ENCODE measurements around the gene ARHGAP10. TPM values are rescaled to one million over a fixed set of nuclear protein-coding genes. Genes with fewer than 3 reads are reported as not detected.

Gene ARHGAP10
- polyA plus RNA-seq, 1 experiment: 31.1 TPM

DNA sequence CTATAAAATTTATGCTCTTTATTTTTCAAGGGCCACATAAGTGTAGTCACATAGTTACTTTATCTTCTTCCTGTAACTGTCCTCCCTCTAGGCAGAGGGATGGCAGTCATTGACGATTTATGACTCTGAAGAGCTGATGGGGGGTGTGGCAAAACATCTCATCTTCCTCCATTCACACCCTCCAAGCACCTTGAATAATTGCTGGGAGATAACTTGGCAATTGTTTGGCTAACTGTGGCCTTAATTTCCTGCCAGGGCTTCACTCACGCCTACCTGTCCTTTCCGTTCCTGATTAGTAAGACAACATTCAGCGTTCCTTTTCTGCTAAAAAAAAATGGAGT is 329.2 kb downstream of the ARHGAP10 start:
- POLR2A ChIA-PET: no interaction called here
- DNase-seq (ENCODE audit: low read depth, low spot score): no peak

GRCh38 chr4:148061795-148062194 is 329.9 kb downstream of the ARHGAP10 start:
- no peak for TF ChIP-seq CTCF (IDR thresholded peaks at IDR 0.05; ENCODE audit: low read depth, low read length)
- Histone ChIP-seq H3K27me3 (ENCODE audit: control insufficient read depth, insufficient read depth, low read length) (no peaks in the 10 kb centered on the region), H3K27ac (ENCODE audit: low read depth, low read length) (no peak overlapping the region), H3K9me3 (ENCODE audit: control insufficient read depth, insufficient read depth, low read length) (no peaks in the 10 kb centered on the region), H3K4me3 (ENCODE audit: low read depth, low read length) (no peak overlapping the region)
- ChIA-PET POLR2A (no interaction called here), CTCF (no interaction called here)
- DNase-seq (ENCODE audit: low read depth, low spot score): no peak

More for the DNA sequence above, 329.2 kb downstream of the ARHGAP10 start:
- CTCF ChIA-PET: no interaction called here
- Histone ChIP-seq H3K27me3 (ENCODE audit: control insufficient read depth, insufficient read depth, low read length) (no peaks in the 10 kb centered on the region), H3K27ac (ENCODE audit: low read depth, low read length) (no peak overlapping the region), H3K4me3 (ENCODE audit: low read depth, low read length) (no peak overlapping the region), H3K9me3 (ENCODE audit: control insufficient read depth, insufficient read depth, low read length) (no peaks in the 10 kb centered on the region)
- TF ChIP-seq CTCF (IDR thresholded peaks at IDR 0.05; ENCODE audit: low read depth, low read length): no peak

DNA sequence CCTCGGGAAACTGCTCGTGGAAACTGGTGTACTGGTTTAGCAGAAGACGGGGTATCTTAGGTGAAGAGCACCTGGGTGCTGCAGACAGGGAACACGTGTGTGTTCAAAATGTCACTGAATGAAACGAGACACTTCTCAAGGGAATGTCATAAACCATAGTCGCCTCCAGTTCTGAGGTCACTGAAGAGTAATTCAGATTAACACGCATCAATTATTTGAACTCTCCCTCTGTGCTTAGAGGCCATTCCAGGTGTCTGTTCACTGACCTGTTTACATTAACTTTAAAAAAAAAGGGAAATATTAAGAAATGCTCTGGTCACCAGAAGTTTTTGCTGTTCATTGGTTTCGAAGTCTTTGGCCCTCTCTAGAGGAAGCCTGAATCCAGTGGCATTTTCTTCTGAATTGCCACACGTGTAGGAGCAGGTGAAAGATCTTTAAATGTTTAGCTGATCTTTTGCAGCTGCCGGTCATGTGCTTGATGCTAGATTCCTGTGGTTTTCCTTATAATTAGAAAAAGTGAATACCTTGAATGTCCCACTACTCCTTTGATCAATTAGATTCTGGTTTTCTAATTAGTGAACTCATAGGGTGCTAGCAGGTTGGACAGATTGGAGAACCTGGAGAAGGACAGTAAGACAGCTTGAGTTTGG is 330.5 kb downstream of the ARHGAP10 start:
- TF ChIP-seq CTCF (IDR thresholded peaks at IDR 0.05; ENCODE audit: low read depth, low read length): no peak
- DNase-seq (ENCODE audit: low read depth, low spot score): no peak
- POLR2A ChIA-PET: no interaction called here
- Histone ChIP-seq H3K4me3 (ENCODE audit: low read depth, low read length) (no peak overlapping the region), H3K27me3 (ENCODE audit: control insufficient read depth, insufficient read depth, low read length) (no peaks in the 10 kb centered on the region), H3K27ac (ENCODE audit: low read depth, low read length) (no peak overlapping the region), H3K9me3 (ENCODE audit: control insufficient read depth, insufficient read depth, low read length) (no peaks in the 10 kb centered on the region)
- CTCF ChIA-PET: interaction anchor here (0.5 to 0.6 kb wide), 2 partner anchors 133 to 193 kb away, joined by 3 to 4 read pairs; no protein-coding TSS in a partner anchor

DNA sequence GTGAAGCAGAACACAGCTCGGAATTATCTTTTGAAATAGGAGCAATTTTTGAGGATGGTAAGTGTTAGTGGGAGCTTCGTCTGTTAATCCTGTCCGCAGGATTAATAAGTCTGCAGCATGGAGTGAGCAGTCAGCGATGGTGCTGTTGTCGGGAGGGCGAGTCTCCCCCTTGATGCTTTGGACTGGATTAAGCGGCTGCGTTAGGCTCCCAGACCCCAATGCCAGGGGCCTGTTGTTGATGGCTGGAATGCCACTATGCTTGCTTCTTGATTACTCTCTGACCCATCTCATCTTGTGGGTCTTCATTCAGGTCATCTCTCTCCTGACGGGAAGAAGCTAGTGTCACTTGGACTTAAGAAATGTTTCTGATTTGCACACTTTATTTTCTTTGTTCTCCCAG is 332.6 kb downstream of the ARHGAP10 start:
- DNase-seq (ENCODE audit: low read depth, low spot score): no peak
- TF ChIP-seq CTCF (IDR thresholded peaks at IDR 0.05; ENCODE audit: low read depth, low read length): no peak
- H3K27ac ChIP-seq (ENCODE audit: low read depth, low read length): no peak overlapping the region
- ChIA-PET POLR2A (no interaction called here), CTCF (interaction anchor here (0.8 kb wide), 1 partner anchor 58 kb away, joined by 3 read pairs; no protein-coding TSS in a partner anchor)
- H3K4me3 ChIP-seq (ENCODE audit: low read depth, low read length): no peak overlapping the region
- H3K9me3 ChIP-seq (ENCODE audit: control insufficient read depth, insufficient read depth, low read length): no peaks in the 10 kb centered on the region
- no peaks in the 10 kb centered on the region for H3K27me3 ChIP-seq (ENCODE audit: control insufficient read depth, insufficient read depth, low read length)

DNA sequence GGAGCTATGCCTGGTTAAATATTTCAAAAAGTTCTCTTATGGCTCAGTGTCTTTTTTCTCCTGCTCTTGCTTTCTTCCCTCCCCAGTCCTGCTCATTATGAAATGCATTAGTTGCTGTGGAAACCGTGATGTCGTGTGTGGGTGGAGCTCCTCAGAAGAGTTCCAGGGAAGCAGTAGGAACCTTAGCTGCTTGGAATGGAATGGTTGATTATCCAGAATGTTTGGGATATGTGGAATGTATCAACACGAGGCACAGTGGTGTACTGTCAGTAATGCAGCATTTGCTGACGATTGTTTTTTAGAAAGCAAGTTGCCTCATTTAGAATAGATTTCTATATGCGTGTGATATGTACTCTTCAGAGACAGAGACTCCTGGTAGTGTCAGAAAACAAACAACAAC is 333.2 kb downstream of the ARHGAP10 start:
- ChIA-PET POLR2A (interaction anchor here (0.6 kb wide), 1 partner anchor 383 kb away, joined by 3 read pairs; no protein-coding TSS in a partner anchor), CTCF (interaction anchor here (0.6 kb wide), 1 partner anchor 191 kb away, joined by 4 read pairs; no protein-coding TSS in a partner anchor)
- H3K27me3 ChIP-seq (ENCODE audit: control insufficient read depth, insufficient read depth, low read length): no peaks in the 10 kb centered on the region
- H3K4me3 ChIP-seq (ENCODE audit: low read depth, low read length): no peak overlapping the region
- H3K27ac ChIP-seq (ENCODE audit: low read depth, low read length): no peak overlapping the region
- DNase-seq (ENCODE audit: low read depth, low spot score): peak; percentile 54
- no peaks in the 10 kb centered on the region for H3K9me3 ChIP-seq (ENCODE audit: control insufficient read depth, insufficient read depth, low read length)
- TF ChIP-seq CTCF (IDR thresholded peaks at IDR 0.05; ENCODE audit: low read depth, low read length): no peak
